ENCODE data around the gene HSPG2. TPM values are rescaled to one million over a fixed set of nuclear protein-coding genes. Genes with fewer than 3 reads are reported as not detected.

HSPG2 gene
- total and polyA plus RNA-seq, 9 of the 15 experiments (the other 6 are each of a cell fraction or from before 2014, with no cell fraction given), result 0.14 to 160 (median 15.7) TPM

DNA sequence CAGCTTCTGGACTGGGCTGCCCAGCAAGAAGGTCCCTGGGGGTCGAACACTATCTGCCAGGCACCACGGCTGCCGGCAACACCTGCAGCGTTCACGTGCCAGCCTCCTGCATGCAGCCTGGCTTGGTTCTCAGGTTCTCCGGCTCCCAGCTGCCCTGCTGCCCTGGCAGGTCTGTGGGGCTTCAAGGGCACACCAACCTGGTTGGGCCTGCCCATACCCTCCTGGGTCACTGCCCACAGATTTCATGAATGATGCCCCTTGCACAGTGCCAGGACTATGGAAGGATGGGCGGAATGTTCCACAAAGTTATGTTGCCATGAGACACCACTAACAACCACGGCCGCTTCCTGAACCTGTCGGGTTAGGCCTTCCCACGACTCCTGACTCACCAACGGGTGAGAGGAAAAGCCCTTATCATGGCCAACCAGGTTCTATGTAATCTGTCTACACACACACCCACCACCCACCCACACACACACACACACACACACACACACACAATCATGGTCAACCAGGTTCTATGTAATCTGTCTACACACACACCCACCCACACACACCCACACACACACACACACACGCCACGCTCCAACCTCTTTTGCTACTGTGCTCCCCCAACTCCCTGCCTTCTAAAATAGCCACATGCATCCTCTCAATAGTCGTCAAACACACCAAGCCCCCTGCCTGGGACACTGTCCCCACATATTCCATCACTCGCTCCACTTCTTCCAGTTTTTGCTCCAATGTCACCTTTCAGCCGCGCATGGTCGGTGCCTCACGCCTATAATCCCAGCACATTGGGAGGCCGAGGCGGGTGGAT is 32.2 kb downstream of the HSPG2 start (continued):
- TF ChIP-seq, protein P1, sequence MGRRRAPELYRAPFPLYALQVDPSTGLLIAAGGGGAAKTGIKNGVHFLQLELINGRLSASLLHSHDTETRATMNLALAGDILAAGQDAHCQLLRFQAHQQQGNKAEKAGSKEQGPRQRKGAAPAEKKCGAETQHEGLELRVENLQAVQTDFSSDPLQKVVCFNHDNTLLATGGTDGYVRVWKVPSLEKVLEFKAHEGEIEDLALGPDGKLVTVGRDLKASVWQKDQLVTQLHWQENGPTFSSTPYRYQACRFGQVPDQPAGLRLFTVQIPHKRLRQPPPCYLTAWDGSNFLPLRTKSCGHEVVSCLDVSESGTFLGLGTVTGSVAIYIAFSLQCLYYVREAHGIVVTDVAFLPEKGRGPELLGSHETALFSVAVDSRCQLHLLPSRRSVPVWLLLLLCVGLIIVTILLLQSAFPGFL (CRISPR knock-in tag; IDR thresholded peaks at IDR 0.05), result no peak
- TF ChIP-seq CTBP1 (IDR thresholded peaks at IDR 0.05; ENCODE audit: borderline replicate concordance), result peak; percentile 97
- TF ChIP-seq ZNF586 (CRISPR knock-in tag; conservative IDR thresholded peaks at IDR 0.05), result no peak
- no peak for TF ChIP-seq ZNF408 (CRISPR knock-in tag; IDR thresholded peaks at IDR 0.05; ENCODE audit: low read depth)
- TF ChIP-seq ZNF140 (CRISPR knock-in tag; IDR thresholded peaks at IDR 0.05), result no peak
- TF ChIP-seq, protein P2, sequence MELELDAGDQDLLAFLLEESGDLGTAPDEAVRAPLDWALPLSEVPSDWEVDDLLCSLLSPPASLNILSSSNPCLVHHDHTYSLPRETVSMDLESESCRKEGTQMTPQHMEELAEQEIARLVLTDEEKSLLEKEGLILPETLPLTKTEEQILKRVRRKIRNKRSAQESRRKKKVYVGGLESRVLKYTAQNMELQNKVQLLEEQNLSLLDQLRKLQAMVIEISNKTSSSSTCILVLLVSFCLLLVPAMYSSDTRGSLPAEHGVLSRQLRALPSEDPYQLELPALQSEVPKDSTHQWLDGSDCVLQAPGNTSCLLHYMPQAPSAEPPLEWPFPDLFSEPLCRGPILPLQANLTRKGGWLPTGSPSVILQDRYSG (tag; conservative IDR thresholded peaks at IDR 0.05; ENCODE audit: low read depth), result peak; percentile 87
- TF ChIP-seq, protein P3, sequence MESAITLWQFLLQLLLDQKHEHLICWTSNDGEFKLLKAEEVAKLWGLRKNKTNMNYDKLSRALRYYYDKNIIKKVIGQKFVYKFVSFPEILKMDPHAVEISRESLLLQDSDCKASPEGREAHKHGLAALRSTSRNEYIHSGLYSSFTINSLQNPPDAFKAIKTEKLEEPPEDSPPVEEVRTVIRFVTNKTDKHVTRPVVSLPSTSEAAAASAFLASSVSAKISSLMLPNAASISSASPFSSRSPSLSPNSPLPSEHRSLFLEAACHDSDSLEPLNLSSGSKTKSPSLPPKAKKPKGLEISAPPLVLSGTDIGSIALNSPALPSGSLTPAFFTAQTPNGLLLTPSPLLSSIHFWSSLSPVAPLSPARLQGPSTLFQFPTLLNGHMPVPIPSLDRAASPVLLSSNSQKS (CRISPR knock-in tag; IDR thresholded peaks at IDR 0.05), result no peak
- no peak for TF ChIP-seq POLR2AphosphoS2 (IDR thresholded peaks at IDR 0.05; ENCODE audit: low read length)
- TF ChIP-seq, protein P4, sequence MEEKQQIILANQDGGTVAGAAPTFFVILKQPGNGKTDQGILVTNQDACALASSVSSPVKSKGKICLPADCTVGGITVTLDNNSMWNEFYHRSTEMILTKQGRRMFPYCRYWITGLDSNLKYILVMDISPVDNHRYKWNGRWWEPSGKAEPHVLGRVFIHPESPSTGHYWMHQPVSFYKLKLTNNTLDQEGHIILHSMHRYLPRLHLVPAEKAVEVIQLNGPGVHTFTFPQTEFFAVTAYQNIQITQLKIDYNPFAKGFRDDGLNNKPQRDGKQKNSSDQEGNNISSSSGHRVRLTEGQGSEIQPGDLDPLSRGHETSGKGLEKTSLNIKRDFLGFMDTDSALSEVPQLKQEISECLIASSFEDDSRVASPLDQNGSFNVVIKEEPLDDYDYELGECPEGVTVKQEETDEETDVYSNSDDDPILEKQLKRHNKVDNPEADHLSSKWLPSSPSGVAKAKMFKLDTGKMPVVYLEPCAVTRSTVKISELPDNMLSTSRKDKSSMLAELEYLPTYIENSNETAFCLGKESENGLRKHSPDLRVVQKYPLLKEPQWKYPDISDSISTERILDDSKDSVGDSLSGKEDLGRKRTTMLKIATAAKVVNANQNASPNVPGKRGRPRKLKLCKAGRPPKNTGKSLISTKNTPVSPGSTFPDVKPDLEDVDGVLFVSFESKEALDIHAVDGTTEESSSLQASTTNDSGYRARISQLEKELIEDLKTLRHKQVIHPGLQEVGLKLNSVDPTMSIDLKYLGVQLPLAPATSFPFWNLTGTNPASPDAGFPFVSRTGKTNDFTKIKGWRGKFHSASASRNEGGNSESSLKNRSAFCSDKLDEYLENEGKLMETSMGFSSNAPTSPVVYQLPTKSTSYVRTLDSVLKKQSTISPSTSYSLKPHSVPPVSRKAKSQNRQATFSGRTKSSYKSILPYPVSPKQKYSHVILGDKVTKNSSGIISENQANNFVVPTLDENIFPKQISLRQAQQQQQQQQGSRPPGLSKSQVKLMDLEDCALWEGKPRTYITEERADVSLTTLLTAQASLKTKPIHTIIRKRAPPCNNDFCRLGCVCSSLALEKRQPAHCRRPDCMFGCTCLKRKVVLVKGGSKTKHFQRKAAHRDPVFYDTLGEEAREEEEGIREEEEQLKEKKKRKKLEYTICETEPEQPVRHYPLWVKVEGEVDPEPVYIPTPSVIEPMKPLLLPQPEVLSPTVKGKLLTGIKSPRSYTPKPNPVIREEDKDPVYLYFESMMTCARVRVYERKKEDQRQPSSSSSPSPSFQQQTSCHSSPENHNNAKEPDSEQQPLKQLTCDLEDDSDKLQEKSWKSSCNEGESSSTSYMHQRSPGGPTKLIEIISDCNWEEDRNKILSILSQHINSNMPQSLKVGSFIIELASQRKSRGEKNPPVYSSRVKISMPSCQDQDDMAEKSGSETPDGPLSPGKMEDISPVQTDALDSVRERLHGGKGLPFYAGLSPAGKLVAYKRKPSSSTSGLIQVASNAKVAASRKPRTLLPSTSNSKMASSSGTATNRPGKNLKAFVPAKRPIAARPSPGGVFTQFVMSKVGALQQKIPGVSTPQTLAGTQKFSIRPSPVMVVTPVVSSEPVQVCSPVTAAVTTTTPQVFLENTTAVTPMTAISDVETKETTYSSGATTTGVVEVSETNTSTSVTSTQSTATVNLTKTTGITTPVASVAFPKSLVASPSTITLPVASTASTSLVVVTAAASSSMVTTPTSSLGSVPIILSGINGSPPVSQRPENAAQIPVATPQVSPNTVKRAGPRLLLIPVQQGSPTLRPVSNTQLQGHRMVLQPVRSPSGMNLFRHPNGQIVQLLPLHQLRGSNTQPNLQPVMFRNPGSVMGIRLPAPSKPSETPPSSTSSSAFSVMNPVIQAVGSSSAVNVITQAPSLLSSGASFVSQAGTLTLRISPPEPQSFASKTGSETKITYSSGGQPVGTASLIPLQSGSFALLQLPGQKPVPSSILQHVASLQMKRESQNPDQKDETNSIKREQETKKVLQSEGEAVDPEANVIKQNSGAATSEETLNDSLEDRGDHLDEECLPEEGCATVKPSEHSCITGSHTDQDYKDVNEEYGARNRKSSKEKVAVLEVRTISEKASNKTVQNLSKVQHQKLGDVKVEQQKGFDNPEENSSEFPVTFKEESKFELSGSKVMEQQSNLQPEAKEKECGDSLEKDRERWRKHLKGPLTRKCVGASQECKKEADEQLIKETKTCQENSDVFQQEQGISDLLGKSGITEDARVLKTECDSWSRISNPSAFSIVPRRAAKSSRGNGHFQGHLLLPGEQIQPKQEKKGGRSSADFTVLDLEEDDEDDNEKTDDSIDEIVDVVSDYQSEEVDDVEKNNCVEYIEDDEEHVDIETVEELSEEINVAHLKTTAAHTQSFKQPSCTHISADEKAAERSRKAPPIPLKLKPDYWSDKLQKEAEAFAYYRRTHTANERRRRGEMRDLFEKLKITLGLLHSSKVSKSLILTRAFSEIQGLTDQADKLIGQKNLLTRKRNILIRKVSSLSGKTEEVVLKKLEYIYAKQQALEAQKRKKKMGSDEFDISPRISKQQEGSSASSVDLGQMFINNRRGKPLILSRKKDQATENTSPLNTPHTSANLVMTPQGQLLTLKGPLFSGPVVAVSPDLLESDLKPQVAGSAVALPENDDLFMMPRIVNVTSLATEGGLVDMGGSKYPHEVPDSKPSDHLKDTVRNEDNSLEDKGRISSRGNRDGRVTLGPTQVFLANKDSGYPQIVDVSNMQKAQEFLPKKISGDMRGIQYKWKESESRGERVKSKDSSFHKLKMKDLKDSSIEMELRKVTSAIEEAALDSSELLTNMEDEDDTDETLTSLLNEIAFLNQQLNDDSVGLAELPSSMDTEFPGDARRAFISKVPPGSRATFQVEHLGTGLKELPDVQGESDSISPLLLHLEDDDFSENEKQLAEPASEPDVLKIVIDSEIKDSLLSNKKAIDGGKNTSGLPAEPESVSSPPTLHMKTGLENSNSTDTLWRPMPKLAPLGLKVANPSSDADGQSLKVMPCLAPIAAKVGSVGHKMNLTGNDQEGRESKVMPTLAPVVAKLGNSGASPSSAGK (IDR thresholded peaks at IDR 0.05), result peak; percentile 89
- TF ChIP-seq GABPA (tag; conservative IDR thresholded peaks at IDR 0.05; ENCODE audit: low read depth), result peak; percentile 41; the same call in 1 of the 2 replicates
- peak; percentile 99 for TF ChIP-seq ZNF589 (CRISPR knock-in tag; IDR thresholded peaks at IDR 0.05; ENCODE audit: low read depth)
- TF ChIP-seq FOSL1 (tag; conservative IDR thresholded peaks at IDR 0.05), result peak; percentile 98
